ENCODE data around the gene MRTFA.
"Not testable (repeated sequence)": the region's sequence is repeated elsewhere in the genome, so short reads cannot be mapped to it uniquely, and the experiment has no call there.

Gene MRTFA

GRCh38 chr22:40637183-40638150 is 948 bp upstream of the MRTFA start:
- Histone ChIP-seq H3K27ac (ENCODE audit: low read length) (peak overlapping the region; percentile 94), H3K4me1 (ENCODE audit: control insufficient read depth in 1 of 2, insufficient read depth in 2 of 2, low read length in 2 of 2) (peaks cover 0 to 19% of the 10 kb centered on the region in 2 donors), H3K27me3 (ENCODE audit: low read depth, low read length) (no peaks in the 10 kb centered on the region), H3K4me3 (ENCODE audit: low read depth in 1 of 2, low read length in 2 of 2) (peak overlapping the region; percentile 86 to 90), H3K36me3 (ENCODE audit: control insufficient read depth in 1 of 2, insufficient read depth in 2 of 2, low read length in 2 of 2) (no peaks in the 10 kb centered on the region), H3K9me3 (ENCODE audit: control insufficient read depth in 1 of 2, low read length in 2 of 2) (no peaks in the 10 kb centered on the region)

GRCh38 chr22:40635940-40636379 is 559 bp downstream of the MRTFA start:
- Histone ChIP-seq H3K9me3 (ENCODE audit: control insufficient read depth in 1 of 2, low read length in 2 of 2) (no peaks in the 10 kb centered on the region), H3K27ac (ENCODE audit: low read length) (peak overlapping the region; percentile 69), H3K36me3 (ENCODE audit: control insufficient read depth in 1 of 2, insufficient read depth in 2 of 2, low read length in 2 of 2) (no peaks in the 10 kb centered on the region), H3K4me3 (ENCODE audit: low read depth in 1 of 2, low read length in 2 of 2) (peak overlapping the region; percentile 61 to 90), H3K4me1 (ENCODE audit: control insufficient read depth in 1 of 2, insufficient read depth in 2 of 2, low read length in 2 of 2) (peaks cover 0 to 26% of the 10 kb centered on the region in 2 donors), H3K27me3 (ENCODE audit: low read depth, low read length) (no peaks in the 10 kb centered on the region)

- Histone ChIP-seq H3K4me3 (ENCODE audit: low read depth in 1 of 2, low read length in 2 of 2) (peak overlapping the region; percentile 61 to 90), H3K9me3 (ENCODE audit: control insufficient read depth in 1 of 2, low read length in 2 of 2) (no peaks in the 10 kb centered on the region), H3K36me3 (ENCODE audit: control insufficient read depth in 1 of 2, insufficient read depth in 2 of 2, low read length in 2 of 2) (no peaks in the 10 kb centered on the region), H3K27ac (ENCODE audit: low read length) (peak overlapping the region; percentile 56), H3K4me1 (ENCODE audit: control insufficient read depth in 1 of 2, insufficient read depth in 2 of 2, low read length in 2 of 2) (peaks cover 0 to 29% of the 10 kb centered on the region in 2 donors), H3K27me3 (ENCODE audit: low read depth, low read length) (no peaks in the 10 kb centered on the region)
Observed at GRCh38 chr22:40635043-40635939, 1.2 kb downstream of the MRTFA start.

GRCh38 chr22:40634119-40634903 is 2.2 kb downstream of the MRTFA start:
- H3K27me3 ChIP-seq (ENCODE audit: low read depth, low read length) = no peaks in the 10 kb centered on the region
- H3K4me1 ChIP-seq (ENCODE audit: control insufficient read depth in 1 of 2, insufficient read depth in 2 of 2, low read length in 2 of 2) = peaks cover 0 to 29% of the 10 kb centered on the region in 2 donors
- H3K36me3 ChIP-seq (ENCODE audit: control insufficient read depth in 1 of 2, insufficient read depth in 2 of 2, low read length in 2 of 2) = no peaks in the 10 kb centered on the region
- no peaks in the 10 kb centered on the region for H3K9me3 ChIP-seq (ENCODE audit: control insufficient read depth in 1 of 2, low read length in 2 of 2)
- H3K27ac ChIP-seq (ENCODE audit: low read length) = no peak overlapping the region
- peak overlapping the region; percentile 61 to 90 for H3K4me3 ChIP-seq (ENCODE audit: low read depth in 1 of 2, low read length in 2 of 2)

GRCh38 chr22:40633036-40633435 is 3.5 kb downstream of the MRTFA start:
- H3K36me3 ChIP-seq (ENCODE audit: control insufficient read depth in 1 of 2, insufficient read depth in 2 of 2, low read length in 2 of 2) = no peaks in the 10 kb centered on the region
- peaks cover 0 to 29% of the 10 kb centered on the region in 2 donors for H3K4me1 ChIP-seq (ENCODE audit: control insufficient read depth in 1 of 2, insufficient read depth in 2 of 2, low read length in 2 of 2)
- H3K27me3 ChIP-seq (ENCODE audit: low read depth, low read length) = no peaks in the 10 kb centered on the region
- H3K9me3 ChIP-seq (ENCODE audit: control insufficient read depth in 1 of 2, low read length in 2 of 2) = no peaks in the 10 kb centered on the region
- no peak overlapping the region for H3K4me3 ChIP-seq (ENCODE audit: low read depth in 1 of 2, low read length in 2 of 2)
- H3K27ac ChIP-seq (ENCODE audit: low read length) = no peak overlapping the region

GRCh38 chr22:40631925-40632324 is 4.6 kb downstream of the MRTFA start:
- H3K9me3 ChIP-seq (ENCODE audit: control insufficient read depth in 1 of 2, low read length in 2 of 2) = no peaks in the 10 kb centered on the region
- H3K4me1 ChIP-seq (ENCODE audit: control insufficient read depth in 1 of 2, insufficient read depth in 2 of 2, low read length in 2 of 2) = peaks cover 0 to 35% of the 10 kb centered on the region in 2 donors
- no peak overlapping the region for H3K4me3 ChIP-seq (ENCODE audit: low read depth in 1 of 2, low read length in 2 of 2)
- H3K36me3 ChIP-seq (ENCODE audit: control insufficient read depth in 1 of 2, insufficient read depth in 2 of 2, low read length in 2 of 2) = no peaks in the 10 kb centered on the region
- H3K27me3 ChIP-seq (ENCODE audit: low read depth, low read length) = no peaks in the 10 kb centered on the region
- H3K27ac ChIP-seq (ENCODE audit: low read length) = no peak overlapping the region

GRCh38 chr22:40628354-40629042 is 8.0 kb downstream of the MRTFA start:
- Histone ChIP-seq H3K4me1 (ENCODE audit: control insufficient read depth in 1 of 2, insufficient read depth in 2 of 2, low read length in 2 of 2) (peaks cover 0 to 27% of the 10 kb centered on the region in 2 donors), H3K4me3 (ENCODE audit: low read depth in 1 of 2, low read length in 2 of 2) (no peak overlapping the region), H3K9me3 (ENCODE audit: control insufficient read depth in 1 of 2, low read length in 2 of 2) (no peaks in the 10 kb centered on the region), H3K36me3 (ENCODE audit: control insufficient read depth in 1 of 2, insufficient read depth in 2 of 2, low read length in 2 of 2) (no peaks in the 10 kb centered on the region), H3K27ac (ENCODE audit: low read length) (no peak overlapping the region), H3K27me3 (ENCODE audit: low read depth, low read length) (no peaks in the 10 kb centered on the region)

- Histone ChIP-seq H3K9me3 (ENCODE audit: control insufficient read depth in 1 of 2, low read length in 2 of 2) (no peaks in the 10 kb centered on the region), H3K4me3 (ENCODE audit: low read depth in 1 of 2, low read length in 2 of 2) (no peak overlapping the region), H3K36me3 (ENCODE audit: control insufficient read depth in 1 of 2, insufficient read depth in 2 of 2, low read length in 2 of 2) (no peaks in the 10 kb centered on the region), H3K27ac (ENCODE audit: low read length) (no peak overlapping the region), H3K27me3 (ENCODE audit: low read depth, low read length) (no peaks in the 10 kb centered on the region), H3K4me1 (ENCODE audit: control insufficient read depth in 1 of 2, insufficient read depth in 2 of 2, low read length in 2 of 2) (peaks cover 0 to 27% of the 10 kb centered on the region in 2 donors)
Observed at GRCh38 chr22:40627612-40628011, 8.9 kb downstream of the MRTFA start.

- H3K36me3 ChIP-seq (ENCODE audit: control insufficient read depth in 1 of 2, insufficient read depth in 2 of 2, low read length in 2 of 2) = no peaks in the 10 kb centered on the region
- H3K4me1 ChIP-seq (ENCODE audit: control insufficient read depth in 1 of 2, insufficient read depth in 2 of 2, low read length in 2 of 2) = peaks cover 0 to 27% of the 10 kb centered on the region in 2 donors
- no peak overlapping the region for H3K4me3 ChIP-seq (ENCODE audit: low read depth in 1 of 2, low read length in 2 of 2)
- no peaks in the 10 kb centered on the region for H3K9me3 ChIP-seq (ENCODE audit: control insufficient read depth in 1 of 2, low read length in 2 of 2)
- no peak overlapping the region for H3K27ac ChIP-seq (ENCODE audit: low read length)
- H3K27me3 ChIP-seq (ENCODE audit: low read depth, low read length) = no peaks in the 10 kb centered on the region
Observed at GRCh38 chr22:40626851-40627250, 9.7 kb downstream of the MRTFA start.

- H3K4me3 ChIP-seq (ENCODE audit: low read depth in 1 of 2, low read length in 2 of 2); H3K27ac ChIP-seq (ENCODE audit: low read length); H3K27me3 ChIP-seq (ENCODE audit: low read depth, low read length); H3K36me3 ChIP-seq (ENCODE audit: control insufficient read depth in 1 of 2, insufficient read depth in 2 of 2, low read length in 2 of 2); H3K9me3 ChIP-seq (ENCODE audit: control insufficient read depth in 1 of 2, low read length in 2 of 2): not testable (repeated sequence)
- H3K4me1 ChIP-seq (ENCODE audit: control insufficient read depth in 1 of 2, insufficient read depth in 2 of 2, low read length in 2 of 2) = peaks cover 0 to 18% of the 10 kb centered on the region in 2 donors
Observed at GRCh38 chr22:40625794-40626193, 10.7 kb downstream of the MRTFA start.

Measured in muscle layer of duodenum (tissue), 2 donors.